KOPT-K1 (cell line): ENCODE results near the gene PRCC.

Experiments
- H3K27ac ChIP-seq: fragments of 200-600 bp; sonication (generic); 2 replicates; pipeline ENCODE4 v1.5.1; 2016; ENCODE audit warnings: antibody characterized with exemption, mild to moderate bottlenecking, low read depth, low read length; ENCODE audit not compliant: poor library complexity, severe bottlenecking
- H3K36me3 ChIP-seq: fragments of 200-600 bp; sonication (generic); 2 replicates; pipeline ENCODE4 v1.5.1; 2017; ENCODE audit warnings: antibody characterized with exemption, mild to moderate bottlenecking, low read length, moderate library complexity; ENCODE audit not compliant: insufficient read depth
- H3K9me3 ChIP-seq: fragments of 200-600 bp; sonication (generic); 2 replicates; pipeline ENCODE4 v1.5.1; 2017; ENCODE audit warnings: antibody characterized with exemption, low read length, mild to moderate bottlenecking; ENCODE audit not compliant: insufficient read depth, poor library complexity, severe bottlenecking

Gene PRCC

GRCh38 chr1:156794506-156795373, 27.4 kb downstream of the PRCC start:
- Histone ChIP-seq H3K36me3 (peaks cover 99% of the 10 kb centered on the region), H3K9me3 (no peaks in the 10 kb centered on the region), H3K27ac (no peak overlapping the region)

- Histone ChIP-seq H3K27ac (no peak overlapping the region), H3K9me3 (no peaks in the 10 kb centered on the region), H3K36me3 (peaks cover 99% of the 10 kb centered on the region)
These were observed 28.0 kb downstream of the PRCC start for GRCh38 chr1:156795374-156795733.

GRCh38 chr1:156795787-156796186, 28.5 kb downstream of the PRCC start:
- Histone ChIP-seq H3K27ac (no peak overlapping the region), H3K36me3 (peaks cover 99% of the 10 kb centered on the region), H3K9me3 (no peaks in the 10 kb centered on the region)

- Histone ChIP-seq H3K36me3 (peaks cover 99% of the 10 kb centered on the region), H3K27ac (no peak overlapping the region)
These were observed 29.2 kb downstream of the PRCC start for GRCh38 chr1:156796340-156797097.

GRCh38 chr1:156797212-156797871, 30.0 kb downstream of the PRCC start:
- no peaks in the 10 kb centered on the region for H3K9me3 ChIP-seq
- peaks cover 99% of the 10 kb centered on the region for H3K36me3 ChIP-seq
- H3K27ac ChIP-seq = no peak overlapping the region

More at GRCh38 chr1:156796340-156797097, 29.2 kb downstream of the PRCC start:
- H3K9me3 ChIP-seq = no peaks in the 10 kb centered on the region

GRCh38 chr1:156801409-156802121, 34.2 kb downstream of the PRCC start:
- no peak overlapping the region for H3K27ac ChIP-seq
- H3K9me3 ChIP-seq = no peaks in the 10 kb centered on the region
- H3K36me3 ChIP-seq = peaks cover 65% of the 10 kb centered on the region

- Histone ChIP-seq H3K27ac (no peak overlapping the region), H3K9me3 (no peaks in the 10 kb centered on the region), H3K36me3 (peaks cover 56% of the 10 kb centered on the region)
These were observed 35.1 kb downstream of the PRCC start for GRCh38 chr1:156802421-156802935.

GRCh38 chr1:156803086-156803851, 35.9 kb downstream of the PRCC start:
- no peak overlapping the region for H3K27ac ChIP-seq
- peaks cover 48% of the 10 kb centered on the region for H3K36me3 ChIP-seq
- H3K9me3 ChIP-seq = no peaks in the 10 kb centered on the region

- Histone ChIP-seq H3K36me3 (peaks cover 40% of the 10 kb centered on the region), H3K27ac (no peak overlapping the region), H3K9me3 (no peaks in the 10 kb centered on the region)
These were observed 36.7 kb downstream of the PRCC start for GRCh38 chr1:156804026-156804425.

- H3K27ac ChIP-seq = no peak overlapping the region
These were observed 37.4 kb downstream of the PRCC start for GRCh38 chr1:156804572-156805243.

GRCh38 chr1:156805766-156806511, 38.6 kb downstream of the PRCC start:
- H3K9me3 ChIP-seq = no peaks in the 10 kb centered on the region
- no peak overlapping the region for H3K27ac ChIP-seq
- peaks cover 22% of the 10 kb centered on the region for H3K36me3 ChIP-seq

More at GRCh38 chr1:156804572-156805243, 37.4 kb downstream of the PRCC start:
- H3K36me3 ChIP-seq = peaks cover 34% of the 10 kb centered on the region
- no peaks in the 10 kb centered on the region for H3K9me3 ChIP-seq

GRCh38 chr1:156806512-156807440, 39.4 kb downstream of the PRCC start:
- Histone ChIP-seq H3K27ac (no peak overlapping the region), H3K9me3 (no peaks in the 10 kb centered on the region), H3K36me3 (peaks cover 13% of the 10 kb centered on the region)
